Smooth muscle cell (in vitro differentiated cells): ENCODE measurements around the gene P2RY8. TPM values are rescaled to one million over a fixed set of nuclear protein-coding genes. Genes with fewer than 3 reads are reported as not detected.

Experiments
- DNase-seq: peaks from one replicate; lab custom pipeline; 2025; ENCODE audit not compliant: unreplicated experiment; lab: John Stamatoyannopoulos, UW
- H2AFZ ChIP-seq: fragments of 200-600 bp; sonication (generic); 2 replicates; pipeline ENCODE4 v1.6.0; 2016; ENCODE audit warnings: antibody characterized with exemption, low read depth, mild to moderate bottlenecking
- H3F3A ChIP-seq: fragments of 200-600 bp; sonication (generic); 2 replicates; pipeline ENCODE4 v1.6.0; 2017; ENCODE audit warnings: antibody characterized with exemption, low read depth
- H3K27ac ChIP-seq: fragments of 200-600 bp; sonication (generic); 2 replicates; pipeline ENCODE4 v1.5.1; 2016; ENCODE audit warnings: low read depth, mild to moderate bottlenecking
- H3K27me3 ChIP-seq: fragments of 200-600 bp; sonication (generic); 2 replicates; pipeline ENCODE4 v1.6.1; 2016; ENCODE audit warnings: low read depth, mild to moderate bottlenecking
- H3K36me3 ChIP-seq: fragments of 200-600 bp; sonication (generic); 2 replicates; pipeline ENCODE4 v1.5.1; 2016; ENCODE audit warnings: low read depth
- H3K4me1 ChIP-seq: fragments of 200-600 bp; sonication (generic); 2 replicates; pipeline ENCODE4 v1.5.1; 2016; ENCODE audit warnings: low read depth
- H3K4me2 ChIP-seq: fragments of 200-600 bp; sonication (generic); 2 replicates; pipeline ENCODE4 v1.6.0; 2016; ENCODE audit warnings: mild to moderate bottlenecking
- H3K4me3 ChIP-seq: fragments of 200-600 bp; sonication (generic); 2 replicates; pipeline ENCODE4 v1.5.1; 2016; ENCODE audit warnings: mild to moderate bottlenecking
- H3K79me2 ChIP-seq: fragments of 200-600 bp; sonication (generic); 2 replicates; pipeline ENCODE4 v1.6.0; 2016; ENCODE audit warnings: low read depth, mild to moderate bottlenecking
- H3K9ac ChIP-seq: fragments of 200-600 bp; sonication (generic); 2 replicates; pipeline ENCODE4 v1.6.0; 2016; ENCODE audit warnings: low read depth
- H3K9me3 ChIP-seq: fragments of 200-600 bp; sonication (generic); replicated peaks from 2 replicates; pipeline ENCODE4 v1.5.1; 2016; ENCODE audit warnings: low read depth
- H4K20me1 ChIP-seq: fragments of 200-600 bp; sonication (generic); 2 replicates; pipeline ENCODE4 v1.6.0; 2016; ENCODE audit warnings: low read depth
- WGBS: methylation state at CpG from one replicate; pipeline ENCODE4 v1.1.7; 2016; ENCODE audit warnings: low lambda C conversion rate; 5-methylcytosine and 5-hydroxymethylcytosine counted together
- polyA plus RNA-seq: library from polyadenylated mRNA; unstranded; fragments of >200 nt; fragmentation: Nextera tagmentation; extraction: Ambion mirVana; gene quantifications from 2 replicates; pipeline ENCODE4 v1.2.1, GENCODE V29; 2016
- total RNA-seq: library from RNA; depleted of rRNA; stranded (reverse); fragments of >200 nt; gene quantifications from 2 replicates; pipeline ENCODE4 v1.2.3, GENCODE V29; 2014
- TF ChIP-seq, protein P1 (sequence below): fragments of 200-600 bp; sonication (generic); IDR thresholded peaks from 2 replicates; pipeline ENCODE4 v1.5.1; 2017; ENCODE audit warnings: borderline replicate concordance, mild to moderate bottlenecking, antibody characterized with exemption; ENCODE audit not compliant: insufficient read depth, poor library complexity, severe bottlenecking

Gene P2RY8
- total and polyA plus RNA-seq, 2 experiments from 2014 or later, result not detected

DNA sequence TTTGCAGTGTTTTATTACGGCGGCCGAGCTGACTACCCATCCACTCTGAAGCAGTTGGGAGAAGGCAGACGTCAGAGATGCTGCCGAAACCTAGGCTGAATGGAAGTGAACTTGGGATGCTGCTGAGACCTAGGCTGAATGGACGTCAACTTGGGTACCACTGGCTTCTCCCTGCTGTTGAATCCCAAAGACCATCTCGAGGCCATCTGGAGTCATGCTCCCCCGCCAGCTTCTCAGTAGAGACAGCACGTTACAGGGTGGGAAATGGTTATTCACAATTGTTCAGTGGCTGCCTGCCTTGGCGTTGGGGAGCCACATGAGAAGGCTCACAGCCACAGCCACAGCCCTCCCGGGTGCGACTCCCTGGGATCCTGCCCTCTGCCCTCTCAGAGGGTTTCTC lies 40.9 kb downstream of the P2RY8 start:
- no peaks in the 10 kb centered on the region for H3K4me1 ChIP-seq
- H3F3A ChIP-seq, result no peaks in the 10 kb centered on the region
- no peaks in the 10 kb centered on the region for H3K36me3 ChIP-seq
- H4K20me1 ChIP-seq, result no peaks in the 10 kb centered on the region
- TF ChIP-seq, protein P1, sequence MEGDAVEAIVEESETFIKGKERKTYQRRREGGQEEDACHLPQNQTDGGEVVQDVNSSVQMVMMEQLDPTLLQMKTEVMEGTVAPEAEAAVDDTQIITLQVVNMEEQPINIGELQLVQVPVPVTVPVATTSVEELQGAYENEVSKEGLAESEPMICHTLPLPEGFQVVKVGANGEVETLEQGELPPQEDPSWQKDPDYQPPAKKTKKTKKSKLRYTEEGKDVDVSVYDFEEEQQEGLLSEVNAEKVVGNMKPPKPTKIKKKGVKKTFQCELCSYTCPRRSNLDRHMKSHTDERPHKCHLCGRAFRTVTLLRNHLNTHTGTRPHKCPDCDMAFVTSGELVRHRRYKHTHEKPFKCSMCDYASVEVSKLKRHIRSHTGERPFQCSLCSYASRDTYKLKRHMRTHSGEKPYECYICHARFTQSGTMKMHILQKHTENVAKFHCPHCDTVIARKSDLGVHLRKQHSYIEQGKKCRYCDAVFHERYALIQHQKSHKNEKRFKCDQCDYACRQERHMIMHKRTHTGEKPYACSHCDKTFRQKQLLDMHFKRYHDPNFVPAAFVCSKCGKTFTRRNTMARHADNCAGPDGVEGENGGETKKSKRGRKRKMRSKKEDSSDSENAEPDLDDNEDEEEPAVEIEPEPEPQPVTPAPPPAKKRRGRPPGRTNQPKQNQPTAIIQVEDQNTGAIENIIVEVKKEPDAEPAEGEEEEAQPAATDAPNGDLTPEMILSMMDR, result no peak
- no peaks in the 10 kb centered on the region for H3K9me3 ChIP-seq
- no peak overlapping the region for H2AFZ ChIP-seq
- 84% methylated on average over 12 of the region's 12 CpGs for WGBS
- no peak overlapping the region for H3K4me3 ChIP-seq
- H3K79me2 ChIP-seq, result no peaks in the 10 kb centered on the region
- DNase-seq, result no peak
- no peak overlapping the region for H3K27ac ChIP-seq
- H3K9ac ChIP-seq, result no peak overlapping the region
- no peak overlapping the region for H3K4me2 ChIP-seq
- H3K27me3 ChIP-seq, result no peaks in the 10 kb centered on the region

DNA sequence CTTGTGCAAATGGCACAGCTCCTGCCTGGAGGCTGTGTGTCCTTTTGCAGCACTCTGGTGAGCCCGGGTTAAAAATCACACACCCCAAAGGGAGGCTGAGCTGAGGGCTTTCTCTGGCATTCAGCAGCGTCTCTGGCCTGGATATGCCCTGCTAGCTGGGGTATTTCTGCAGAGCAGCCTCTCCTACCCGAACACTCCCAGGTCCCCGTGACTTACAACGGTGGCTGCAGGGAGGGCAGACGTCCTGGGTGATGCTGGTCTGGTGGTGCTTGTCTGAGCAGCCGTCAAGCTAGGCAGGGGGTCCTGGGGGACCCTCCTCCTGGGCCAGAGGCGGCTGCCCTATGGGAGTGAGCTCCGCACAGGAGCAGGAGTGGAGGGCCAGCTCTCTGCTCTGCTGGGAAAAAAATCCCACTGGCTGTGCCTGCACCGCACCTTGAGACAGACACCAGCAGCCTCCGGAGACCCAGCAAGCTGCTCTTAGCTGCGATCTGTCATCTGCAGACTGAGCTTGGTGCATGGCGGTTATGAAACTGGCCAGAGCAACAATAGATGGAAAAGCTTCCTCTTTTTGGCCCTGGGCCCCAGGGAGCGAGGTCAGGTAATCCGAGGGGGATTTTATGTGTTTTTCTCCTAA lies 43.0 kb downstream of the P2RY8 start:
- H3K27me3 ChIP-seq, result no peaks in the 10 kb centered on the region
- no peak overlapping the region for H2AFZ ChIP-seq
- H3F3A ChIP-seq, result no peaks in the 10 kb centered on the region
- no peak overlapping the region for H3K9ac ChIP-seq
- TF ChIP-seq, protein P1, result no peak
- no peak for DNase-seq
- H3K4me2 ChIP-seq, result no peak overlapping the region
- no peak overlapping the region for H3K27ac ChIP-seq
- H3K36me3 ChIP-seq, result no peaks in the 10 kb centered on the region
- no peaks in the 10 kb centered on the region for H3K79me2 ChIP-seq
- no peaks in the 10 kb centered on the region for H3K9me3 ChIP-seq
- H3K4me1 ChIP-seq, result no peaks in the 10 kb centered on the region
- H4K20me1 ChIP-seq, result no peaks in the 10 kb centered on the region
- no peak overlapping the region for H3K4me3 ChIP-seq
- WGBS, result 61% methylated on average over 15 of the region's 15 CpGs

DNA sequence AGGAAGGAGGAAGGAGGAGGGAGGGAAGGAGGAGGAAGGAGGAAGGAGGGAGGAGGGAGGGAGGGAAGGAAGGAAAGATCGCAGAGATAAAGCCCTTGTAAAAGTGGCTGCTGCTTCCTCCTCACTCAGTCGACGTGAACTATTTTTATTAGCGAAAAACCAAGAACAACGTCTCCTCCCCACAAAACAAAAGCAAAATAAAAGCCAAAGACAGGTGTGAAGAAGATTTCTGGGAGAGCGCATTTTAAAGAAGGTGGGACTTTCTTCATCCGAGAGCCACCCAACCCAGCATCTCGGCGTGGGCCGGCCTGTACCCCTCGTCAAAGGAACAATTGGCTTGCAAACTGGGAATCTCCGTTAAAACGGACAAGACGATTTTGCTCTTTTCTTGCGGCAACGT lies 43.6 kb downstream of the P2RY8 start:
- TF ChIP-seq, protein P1, result no peak
- H2AFZ ChIP-seq, result no peak overlapping the region
- H3F3A ChIP-seq, result no peaks in the 10 kb centered on the region

DNA sequence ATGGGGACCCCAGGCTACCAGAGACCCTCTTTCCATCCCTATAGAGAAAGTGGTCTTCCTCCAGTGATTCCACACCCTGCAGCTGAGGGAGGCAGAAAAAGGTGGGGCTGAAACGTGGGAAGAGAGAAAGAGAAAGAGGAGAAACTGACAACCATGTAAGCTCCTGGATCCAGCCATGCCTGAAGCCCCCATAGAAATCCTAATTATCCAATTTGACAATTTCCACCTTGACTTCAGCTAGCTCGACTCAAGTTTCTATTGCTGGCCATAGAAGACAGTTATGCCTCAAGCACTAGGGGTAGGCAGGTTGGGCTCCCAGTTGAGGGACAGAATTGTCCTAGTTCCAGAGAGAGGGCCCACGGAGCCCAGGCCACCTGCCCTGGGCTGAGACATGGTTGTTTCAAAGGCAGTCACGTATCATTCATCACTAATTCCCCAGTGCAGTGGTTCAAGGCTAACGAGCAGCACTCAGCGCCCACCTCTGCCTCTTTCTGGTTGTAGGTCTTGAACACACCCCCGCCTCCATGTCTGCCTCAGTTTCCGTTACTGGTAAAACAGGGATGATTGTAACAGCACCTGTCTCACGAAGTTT lies 44.5 kb downstream of the P2RY8 start:
- H3K4me3 ChIP-seq, result no peak overlapping the region
- no peaks in the 10 kb centered on the region for H3K79me2 ChIP-seq
- H3K4me2 ChIP-seq, result no peak overlapping the region
- H3F3A ChIP-seq, result no peaks in the 10 kb centered on the region
- H3K9me3 ChIP-seq, result no peaks in the 10 kb centered on the region
- no peak overlapping the region for H2AFZ ChIP-seq
- TF ChIP-seq, protein P1, result no peak
- no peaks in the 10 kb centered on the region for H3K4me1 ChIP-seq
- no peak for DNase-seq
- no peaks in the 10 kb centered on the region for H3K27me3 ChIP-seq
- 94% methylated on average over 9 of the region's 9 CpGs for WGBS
- H3K36me3 ChIP-seq, result no peaks in the 10 kb centered on the region
- H3K27ac ChIP-seq, result no peak overlapping the region
- no peak overlapping the region for H3K9ac ChIP-seq
- H4K20me1 ChIP-seq, result no peaks in the 10 kb centered on the region

More for the DNA sequence above, 43.6 kb downstream of the P2RY8 start:
- WGBS, result 47% methylated on average over 15 of the region's 16 CpGs
- Histone ChIP-seq H4K20me1 (no peaks in the 10 kb centered on the region), H3K4me2 (no peak overlapping the region), H3K9ac (no peak overlapping the region), H3K4me1 (no peaks in the 10 kb centered on the region), H3K36me3 (no peaks in the 10 kb centered on the region), H3K27ac (no peak overlapping the region), H3K4me3 (no peak overlapping the region), H3K79me2 (no peaks in the 10 kb centered on the region), H3K27me3 (no peaks in the 10 kb centered on the region), H3K9me3 (no peaks in the 10 kb centered on the region)
- no peak for DNase-seq
